PC-3 (cell line): ENCODE measurements around the gene SRSF12. TPM values are rescaled to one million over a fixed set of nuclear protein-coding genes. Genes with fewer than 3 reads are reported as not detected.

Experiments used
- ATAC-seq: fragments of 200-7000 bp; cut with Tn5 transposase; 2 replicates; pipeline ENCODE4 v1.9.1; 2020; ENCODE audit warnings: mild to moderate bottlenecking, moderate library complexity
- BruUV-seq: library from RNA; stranded (reverse); fragments of 400-500 nt; replicated peaks from 2 replicates; lab custom pipeline; 2021; lab: Mats Ljungman, UMichigan
- CTCF ChIA-PET: fragments of 300-600 bp; sonication (Branson Sonifier 250); formaldehyde crosslinking; loops from one replicate; lab custom pipeline; 2022; ENCODE audit warnings: antibody characterized with exemption; lab: Charles Lee
- POLR2A ChIA-PET: fragments of 300-600 bp; sonication (Branson Sonifier 250); formaldehyde crosslinking; loops from one replicate; lab custom pipeline; 2022; ENCODE audit warnings: antibody characterized with exemption; ENCODE audit not compliant: unreplicated experiment; lab: Charles Lee
- DNase-seq: peaks from one replicate; pipeline ENCODE4 v3.0.0-alpha.2; 2015
- H2AFZ ChIP-seq: fragments of 300-600 bp; sonication (generic); 2 replicates; pipeline ENCODE4 v1.6.0; 2016; ENCODE audit warnings: antibody characterized with exemption, low read length
- H3F3A ChIP-seq: fragments of 300-600 bp; sonication (generic); one replicate; pipeline ENCODE4 v1.6.0; 2017; ENCODE audit warnings: antibody characterized with exemption, low read length, control low read depth, mild to moderate bottlenecking; ENCODE audit not compliant: unreplicated experiment
- H3K27ac ChIP-seq: fragments of 300-600 bp; sonication (generic); 2 replicates; pipeline ENCODE4 v1.5.1; 2016; ENCODE audit warnings: mild to moderate bottlenecking, low read length
- H3K27me3 ChIP-seq: fragments of 300-600 bp; sonication (generic); 2 replicates; pipeline ENCODE4 v1.6.1; 2016; ENCODE audit warnings: low read length, mixed read lengths
- H3K36me3 ChIP-seq: fragments of 300-600 bp; sonication (generic); 2 replicates; pipeline ENCODE4 v1.6.1; 2016; ENCODE audit warnings: low read depth, mixed run types, low read length, mixed read lengths
- H3K4me1 ChIP-seq: fragments of 300-600 bp; sonication (generic); 2 replicates; pipeline ENCODE4 v1.5.1; 2016; ENCODE audit warnings: low read length; ENCODE audit not compliant: insufficient read depth
- H3K4me2 ChIP-seq: fragments of 300-600 bp; sonication (generic); 2 replicates; pipeline ENCODE4 v1.6.0; 2016; ENCODE audit warnings: low read length
- H3K4me3 ChIP-seq: fragments of 300-600 bp; sonication (generic); 2 replicates; pipeline ENCODE4 v1.5.1; 2016; ENCODE audit warnings: mild to moderate bottlenecking, low read length, mixed read lengths
- H3K79me2 ChIP-seq: fragments of 300-600 bp; sonication (generic); 2 replicates; pipeline ENCODE4 v1.6.1; 2017; ENCODE audit warnings: low read length, mixed read lengths
- H3K9ac ChIP-seq: fragments of 300-600 bp; sonication (generic); 2 replicates; pipeline ENCODE4 v1.6.0; 2016; ENCODE audit warnings: mild to moderate bottlenecking, low read length
- H3K9me2 ChIP-seq: fragments of 300-600 bp; sonication (generic); replicated peaks from 2 replicates; pipeline ENCODE4 v1.6.1; 2016; ENCODE audit warnings: mixed run types, low read length, mixed read lengths
- H3K9me3 ChIP-seq: fragments of 300-600 bp; sonication (generic); 2 replicates; pipeline ENCODE4 v1.6.1; 2016; ENCODE audit warnings: low read length, mixed read lengths
- H4K20me1 ChIP-seq: fragments of 300-600 bp; sonication (generic); 2 replicates; pipeline ENCODE4 v1.6.1; 2016; ENCODE audit warnings: low read length, mixed read lengths
- CTCF ChIP-seq: fragments of 300-600 bp; sonication (generic); conservative IDR thresholded peaks from 2 replicates; pipeline ENCODE4 v1.5.1; 2017; ENCODE audit warnings: antibody characterized with exemption, low read depth, mild to moderate bottlenecking, low read length
- EZH2 ChIP-seq: fragments of 300-600 bp; sonication (generic); IDR thresholded peaks from one replicate; pipeline ENCODE4 v1.6.1; 2017; ENCODE audit warnings: antibody characterized with exemption, mild to moderate bottlenecking, low read length; ENCODE audit not compliant: unreplicated experiment
- EZH2phosphoT487 ChIP-seq: fragments of 300-600 bp; sonication (generic); IDR thresholded peaks from 2 replicates; pipeline ENCODE4 v1.6.1; 2018; ENCODE audit warnings: mild to moderate bottlenecking, antibody characterized with exemption, low read length, borderline replicate concordance
- intact Hi-C: fragments of 100-400 bp; cut with micrococcal nuclease; formaldehyde crosslinking; loops from 2 replicates; pipeline ENCODE4 v1.9.0; 2023
- total RNA-seq: library from RNA; depleted of rRNA; stranded (reverse); fragments of >200 nt; gene quantifications from 2 replicates; pipeline ENCODE4 v1.2.3, GENCODE V29; 2014

The SRSF12 gene
- total RNA-seq, 1 experiment from 2014 or later: not detected

GRCh38 chr6:89148016-89148750, 30.3 kb upstream of the SRSF12 start:
- Histone ChIP-seq H3F3A (no peaks in the 10 kb centered on the region), H4K20me1 (no peaks in the 10 kb centered on the region), H3K27me3 (no peaks in the 10 kb centered on the region), H3K36me3 (no peaks in the 10 kb centered on the region), H3K27ac (no peak overlapping the region), H2AFZ (no peak overlapping the region), H3K4me3 (peak overlapping the region; percentile 87; the same call in 1 of the 2 replicates), H3K9me2 (no peaks in the 10 kb centered on the region), H3K4me1 (peaks cover 16% of the 10 kb centered on the region), H3K9ac (no peak overlapping the region), H3K79me2 (peaks cover 38% of the 10 kb centered on the region), H3K4me2 (peak overlapping the region; percentile 99), H3K9me3 (no peaks in the 10 kb centered on the region)
- BruUV-seq: no TSS peak
- POLR2A ChIA-PET: no interaction called here
- ATAC-seq (no peak), DNase-seq (peak; percentile 20)
- no peak for TF ChIP-seq EZH2phosphoT487
- TF ChIP-seq EZH2: no peak
- TF ChIP-seq CTCF: no peak
- intact Hi-C loops: no loop called here
- CTCF ChIA-PET: no interaction called here

DNA sequence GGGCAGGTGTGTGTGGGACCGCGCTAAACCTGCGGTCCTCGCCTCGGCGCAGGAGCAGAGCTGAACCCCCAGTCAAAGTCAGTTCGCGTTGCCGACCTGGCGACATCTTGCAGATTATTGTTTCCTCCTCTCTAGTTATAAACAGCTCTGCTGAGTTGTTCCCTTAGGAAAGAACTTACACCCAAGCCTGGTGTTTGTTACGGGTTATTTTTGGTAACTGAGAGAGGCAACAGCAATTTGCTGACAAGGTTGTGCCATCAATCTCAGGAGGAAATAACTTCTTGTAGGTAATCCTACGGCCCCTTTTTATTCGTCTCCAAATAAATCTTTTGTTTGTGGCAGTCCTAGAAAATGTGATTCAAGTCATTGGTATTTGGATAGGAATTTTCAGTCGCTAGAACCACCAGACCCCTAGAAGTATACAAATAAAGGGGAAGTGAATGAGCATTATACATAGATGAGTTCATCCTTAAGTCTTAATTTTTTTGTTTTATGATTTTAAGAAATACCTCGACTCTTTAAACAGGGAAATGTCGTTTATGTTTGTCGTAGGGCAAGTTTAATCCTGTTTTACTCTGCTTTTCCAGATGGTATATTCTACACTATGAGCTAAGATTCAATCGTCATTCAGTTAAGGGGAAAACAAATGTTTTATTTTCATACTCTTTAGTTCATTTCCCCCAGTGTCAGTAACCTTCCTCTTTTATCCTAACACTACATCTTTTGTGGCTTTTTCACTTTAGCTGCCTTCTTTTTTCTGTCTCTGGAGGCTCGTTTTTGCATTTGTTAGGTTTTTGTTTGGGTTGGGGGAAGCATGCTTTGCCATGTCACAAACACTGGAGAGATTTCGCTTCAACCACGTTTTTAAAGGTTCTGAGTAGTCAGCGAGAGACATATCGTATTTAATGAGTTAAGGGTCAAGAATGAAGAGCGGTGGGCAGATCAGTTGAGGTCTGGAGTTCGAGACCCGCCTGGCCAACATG, 29.1 kb upstream of the SRSF12 start:
- Histone ChIP-seq H3K9me2 (no peaks in the 10 kb centered on the region), H3K4me2 (peak overlapping the region; percentile 99), H3K4me3 (peak overlapping the region; percentile 87), H3K27ac (peak overlapping the region; percentile 50), H4K20me1 (no peaks in the 10 kb centered on the region), H3K79me2 (peaks cover 38% of the 10 kb centered on the region), H3K36me3 (no peaks in the 10 kb centered on the region), H3K9me3 (no peaks in the 10 kb centered on the region), H3K4me1 (peaks cover 16% of the 10 kb centered on the region), H3K9ac (peak overlapping the region; percentile 81), H3K27me3 (no peaks in the 10 kb centered on the region), H2AFZ (peak overlapping the region; percentile 98), H3F3A (no peaks in the 10 kb centered on the region)
- POLR2A ChIA-PET: interaction anchor here (0.5 kb wide), 1 partner anchor 67 kb away, joined by 3 read pairs; the partner anchor contains the start of gene PNRC1
- TSS peak; percentile 59 for BruUV-seq
- no peak for TF ChIP-seq CTCF
- TF ChIP-seq EZH2: no peak
- TF ChIP-seq EZH2phosphoT487: no peak
- intact Hi-C loops: no loop called here
- ATAC-seq (peak; percentile 42), DNase-seq (peak; percentile 60)
- CTCF ChIA-PET: no interaction called here
